HG03135 (cell line): ENCODE data around the gene IQGAP2.

Source experiments
- ATAC-seq: cut with Tn5 transposase; IDR thresholded peaks from one replicate; pipeline ENCODE4 v1.9.1; 2021; ENCODE audit warnings: mild to moderate bottlenecking, moderate library complexity; ENCODE audit not compliant: unreplicated experiment

The IQGAP2 gene

GRCh38 chr5:76682387-76682786 lies 279.3 kb downstream of the IQGAP2 start:
- ATAC-seq = no peak

GRCh38 chr5:76683816-76684731 lies 281.0 kb downstream of the IQGAP2 start:
- no peak for ATAC-seq

GRCh38 chr5:76684756-76685519 lies 281.9 kb downstream of the IQGAP2 start:
- ATAC-seq = no peak

DNA sequence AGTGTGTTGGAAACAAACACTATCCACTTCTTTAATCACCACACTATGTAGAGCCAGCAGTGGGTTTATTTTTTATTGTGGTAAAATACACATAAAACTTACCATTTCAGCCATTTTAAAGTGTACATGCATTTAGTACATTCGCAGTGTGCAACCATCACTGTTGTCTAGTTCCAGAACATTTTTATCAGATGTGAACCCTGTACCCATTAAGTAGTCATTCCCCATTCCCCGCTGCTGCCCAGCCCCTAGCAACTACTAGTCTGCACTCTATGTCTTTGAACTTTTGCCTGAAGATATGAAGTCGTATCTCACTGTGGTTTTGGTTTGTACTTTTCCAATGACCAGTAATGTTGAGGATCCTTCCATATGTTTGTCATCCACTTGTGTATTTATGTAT lies 282.6 kb downstream of the IQGAP2 start:
- ATAC-seq = no peak

DNA sequence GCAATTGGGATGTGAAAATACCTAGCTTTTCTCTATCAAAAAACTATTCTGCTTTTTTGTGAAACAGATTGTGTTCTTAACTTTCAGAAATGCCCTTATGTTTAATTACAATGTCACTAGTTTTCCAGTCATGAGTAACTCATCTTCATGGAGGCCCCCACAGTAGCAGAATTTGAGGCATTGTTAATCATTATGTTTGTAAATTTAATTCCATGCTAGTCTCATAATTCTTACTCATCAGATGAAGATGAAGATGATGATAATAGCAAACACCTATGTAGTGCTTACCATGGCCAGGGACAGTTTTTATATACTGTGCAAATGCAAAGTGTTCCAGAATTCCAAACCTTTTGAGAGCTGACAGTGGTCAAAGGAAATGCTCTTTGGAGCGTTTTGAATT lies 285.1 kb downstream of the IQGAP2 start:
- ATAC-seq = no peak

- ATAC-seq = no peak
Measured at GRCh38 chr5:76688836-76689235, 285.8 kb downstream of the IQGAP2 start.

DNA sequence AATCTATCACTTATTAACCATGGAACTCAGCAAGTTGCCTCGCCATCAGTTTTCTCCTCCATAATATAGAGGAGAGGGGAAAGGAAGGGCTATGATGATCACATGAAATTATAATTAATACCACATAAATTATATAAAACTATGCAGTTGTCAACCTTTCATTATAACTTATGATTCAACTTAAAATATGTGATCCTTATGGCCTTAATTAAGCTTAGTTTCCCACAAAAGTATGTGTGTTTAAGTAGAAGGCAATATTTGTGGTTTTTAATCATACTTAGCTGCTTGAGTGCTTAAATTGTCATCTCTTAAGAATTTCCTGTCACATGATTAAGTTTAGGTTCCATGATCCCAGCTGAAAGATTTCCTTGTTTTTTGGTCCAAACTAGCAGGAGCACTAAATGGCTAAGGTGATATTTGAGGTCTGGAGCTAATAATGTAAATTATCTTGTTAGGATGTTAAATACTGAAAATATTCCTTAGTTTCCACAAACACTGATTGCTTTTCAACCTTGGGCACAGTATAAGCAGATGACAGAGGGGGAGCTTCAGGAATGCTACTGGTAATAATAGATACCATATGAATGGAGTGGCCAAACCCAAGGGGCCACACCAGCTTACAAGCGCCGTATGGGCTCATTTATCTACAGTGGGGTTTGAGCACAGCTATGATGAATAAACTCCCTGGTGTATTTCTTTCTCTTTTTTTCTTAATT lies 286.4 kb downstream of the IQGAP2 start:
- ATAC-seq = no peak

- ATAC-seq = no peak
Measured at GRCh38 chr5:76690037-76690679, 287.1 kb downstream of the IQGAP2 start.

- no peak for ATAC-seq
Measured at GRCh38 chr5:76690704-76691466, 287.8 kb downstream of the IQGAP2 start.

GRCh38 chr5:76691467-76692273 lies 288.6 kb downstream of the IQGAP2 start:
- ATAC-seq = no peak

DNA sequence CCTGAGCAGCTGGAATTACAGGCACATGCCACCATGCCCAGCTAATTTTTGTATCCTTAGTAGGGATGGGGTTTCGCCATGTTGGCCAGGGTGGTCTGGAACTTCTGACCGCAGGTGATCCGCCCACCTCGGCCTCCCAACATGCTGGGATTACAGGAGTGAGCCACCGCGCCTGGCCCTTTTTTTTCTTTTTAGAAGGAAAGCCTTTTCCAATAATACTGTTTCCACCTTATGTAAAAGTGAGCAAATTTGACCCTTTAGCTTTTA lies 289.1 kb downstream of the IQGAP2 start:
- ATAC-seq = no peak

DNA sequence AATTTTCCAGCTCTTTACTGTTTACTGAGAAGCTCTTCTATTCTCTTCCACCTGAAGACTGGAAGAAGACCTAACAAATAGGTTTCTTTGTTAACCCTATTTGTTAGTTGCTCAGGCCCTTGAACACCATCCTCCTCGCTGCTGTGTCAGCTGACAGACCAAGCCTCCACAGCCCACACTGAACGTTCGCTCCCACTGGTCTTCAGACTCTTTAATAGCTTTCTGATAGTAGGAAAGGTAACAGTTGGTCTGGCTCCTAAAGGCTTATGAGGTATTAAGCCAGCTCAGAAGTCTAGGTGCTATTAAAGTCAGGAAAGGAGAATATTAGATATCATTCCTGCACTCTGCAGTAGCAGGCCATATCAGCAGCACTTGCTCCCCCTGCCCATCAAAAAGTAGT lies 289.6 kb downstream of the IQGAP2 start:
- ATAC-seq = no peak

DNA sequence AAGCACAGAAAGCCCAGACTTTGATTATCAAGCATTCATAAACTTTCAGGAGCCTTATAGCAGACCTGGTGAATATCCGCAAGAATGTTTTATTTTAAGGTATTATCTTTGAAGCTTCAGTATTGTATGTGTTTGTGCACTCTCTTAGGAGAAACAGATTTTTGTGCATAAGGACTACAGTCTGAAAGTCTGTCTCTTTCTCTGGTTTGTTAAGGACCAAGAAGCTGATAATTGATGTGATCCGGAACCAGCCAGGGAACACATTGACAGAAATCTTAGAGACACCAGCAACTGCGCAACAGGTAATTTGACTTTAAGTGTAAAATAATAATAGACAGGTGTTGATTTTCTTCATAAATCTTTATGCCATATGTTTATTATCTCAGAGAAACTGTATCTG lies 290.1 kb downstream of the IQGAP2 start:
- ATAC-seq = no peak

DNA sequence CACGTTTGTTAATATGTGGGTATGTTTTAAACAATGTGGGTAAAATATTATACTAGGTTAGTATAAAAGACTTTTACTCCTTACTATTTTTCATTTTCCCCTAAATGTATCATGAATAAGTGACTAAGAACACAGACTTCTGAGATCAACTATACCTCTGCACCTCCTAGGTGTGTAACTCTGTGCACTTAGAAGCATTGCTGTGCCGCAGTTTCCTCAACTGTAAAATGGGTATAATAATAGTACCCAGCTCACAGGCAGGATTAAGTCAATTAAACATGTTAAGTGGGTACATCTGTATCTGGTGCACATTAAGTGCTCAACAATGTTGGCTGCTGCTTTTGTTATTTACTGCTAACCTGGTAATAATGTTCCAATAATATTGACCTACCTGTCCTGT lies 291.2 kb downstream of the IQGAP2 start:
- ATAC-seq = no peak

GRCh38 chr5:76695346-76695745 lies 292.3 kb downstream of the IQGAP2 start:
- ATAC-seq = no peak

DNA sequence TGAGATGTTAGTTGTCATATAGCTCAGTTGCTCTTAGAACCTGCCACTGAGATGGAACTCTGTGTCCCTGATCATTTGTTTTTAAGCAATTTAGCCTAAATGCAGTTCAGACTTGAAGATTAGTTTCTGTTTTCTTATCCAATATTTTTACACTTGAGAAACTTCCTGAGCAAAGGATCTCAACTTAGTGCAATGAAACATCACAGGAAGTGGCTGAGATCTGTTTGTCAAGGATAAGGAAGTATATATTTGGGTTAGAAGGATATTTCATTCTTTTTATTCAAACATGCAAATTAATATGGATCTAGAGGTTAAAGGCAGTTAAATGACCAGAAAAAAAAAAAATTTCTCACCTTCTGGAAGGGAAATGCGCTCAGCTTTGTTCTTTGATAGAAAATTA lies 293.2 kb downstream of the IQGAP2 start:
- no peak for ATAC-seq

GRCh38 chr5:76697670-76698069 lies 294.6 kb downstream of the IQGAP2 start:
- ATAC-seq = no peak

GRCh38 chr5:76700571-76700970 lies 297.5 kb downstream of the IQGAP2 start:
- no peak for ATAC-seq

DNA sequence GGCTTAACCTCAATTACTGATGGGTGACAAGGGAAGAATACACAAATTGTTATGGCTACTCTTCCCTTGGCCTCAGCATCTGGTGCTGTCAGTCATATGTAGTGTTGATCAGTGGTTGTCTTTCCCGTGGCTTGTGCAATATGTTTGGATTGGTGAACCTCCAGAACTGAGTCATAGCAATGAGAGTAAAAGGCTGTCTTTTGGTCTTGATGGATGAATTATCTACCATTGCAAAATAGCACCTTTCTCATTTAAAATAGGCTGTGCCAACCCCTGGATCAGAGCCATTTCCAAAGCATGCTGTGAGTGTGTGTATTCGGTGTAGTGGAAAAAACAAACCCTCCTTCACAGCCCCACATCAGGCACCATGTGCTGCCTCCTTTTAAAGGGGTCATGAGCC lies 298.2 kb downstream of the IQGAP2 start:
- no peak for ATAC-seq

- ATAC-seq = no peak
Measured at GRCh38 chr5:76703707-76704106, 300.6 kb downstream of the IQGAP2 start.
